ENCODE results near the gene CLIP2. TPM values are rescaled to one million over a fixed set of nuclear protein-coding genes. Genes with fewer than 3 reads are reported as not detected.

Gene CLIP2
- total and polyA plus RNA-seq, 2 of the 8 experiments (the other 6 are each of a cell fraction or from before 2014, with no cell fraction given), result 8.3 to 41.5 TPM

GRCh38 chr7:74254129-74254857 is 34.9 kb upstream of the CLIP2 start, which contains the start of gene RFC2 (continued):
- TF ChIP-seq TBP (IDR thresholded peaks at IDR 0.05; ENCODE audit: low read depth, low read length) (peak; percentile 66), ASH2L (IDR thresholded peaks at IDR 0.05; ENCODE audit: low read length) (peak; percentile 89), RAD21 (IDR thresholded peaks at IDR 0.05 in 1 of 2, conservative IDR thresholded peaks at IDR 0.05 in 1 of 2; ENCODE audit: low read depth in 2 of 2, low read length in 2 of 2) (peak; percentile 10 to 17; a peak in 2 of 4 replicates), TAF1 (IDR thresholded peaks at IDR 0.05; ENCODE audit: low read depth, low read length) (peak; percentile 83), BACH1 (IDR thresholded peaks at IDR 0.05; ENCODE audit: low read length) (no peak), TEAD4 (IDR thresholded peaks at IDR 0.05; ENCODE audit: low read depth, low read length) (no peak), SRF (IDR thresholded peaks at IDR 0.05; ENCODE audit: low read depth, low read length) (no peak), CTCF (IDR thresholded peaks at IDR 0.05; ENCODE audit: control extremely low read depth in 1 of 3, insufficient read depth in 1 of 3, low read depth in 1 of 3, low read length in 3 of 3) (peak in 1 of 3 experiments; percentile 14; a peak in 1 of 4 replicates)
